ENCODE results near the gene FOXG1.

FOXG1 gene

GRCh38 chr14:28761438-28762291 lies 4.9 kb upstream of the FOXG1 start:
- DNase-seq (ENCODE audit: low read depth in 2 of 2) = no peak

GRCh38 chr14:28762303-28762954 lies 4.2 kb upstream of the FOXG1 start:
- DNase-seq (ENCODE audit: low read depth in 2 of 2) = no peak

- DNase-seq (ENCODE audit: low read depth in 2 of 2) = no peak
Measured at GRCh38 chr14:28762955-28763326, 3.6 kb upstream of the FOXG1 start.

- no peak for DNase-seq (ENCODE audit: low read depth in 2 of 2)
Measured at GRCh38 chr14:28763751-28764256, 2.8 kb upstream of the FOXG1 start.

- DNase-seq (ENCODE audit: low read depth in 2 of 2) = no peak
Measured at GRCh38 chr14:28764257-28765160, 2.1 kb upstream of the FOXG1 start.

- no peak for DNase-seq (ENCODE audit: low read depth in 2 of 2)
Measured at GRCh38 chr14:28765169-28765830, 1.3 kb upstream of the FOXG1 start.

GRCh38 chr14:28765831-28766468 lies 637 bp upstream of the FOXG1 start:
- no peak for DNase-seq (ENCODE audit: low read depth in 2 of 2)

GRCh38 chr14:28767030-28767852 lies 654 bp downstream of the FOXG1 start:
- DNase-seq (ENCODE audit: low read depth in 2 of 2) = no peak

GRCh38 chr14:28767853-28768741 lies 1.5 kb downstream of the FOXG1 start:
- no peak for DNase-seq (ENCODE audit: low read depth in 2 of 2)

- DNase-seq (ENCODE audit: low read depth in 2 of 2) = no peak
Measured at GRCh38 chr14:28769276-28769880, 2.8 kb downstream of the FOXG1 start.

- DNase-seq (ENCODE audit: low read depth in 2 of 2) = no peak
Measured at GRCh38 chr14:28770061-28770460, 3.5 kb downstream of the FOXG1 start.

GRCh38 chr14:28770630-28771029 lies 4.0 kb downstream of the FOXG1 start:
- DNase-seq (ENCODE audit: low read depth in 2 of 2) = no peak

- DNase-seq (ENCODE audit: low read depth in 2 of 2) = no peak
Measured at GRCh38 chr14:28771168-28771567, 4.6 kb downstream of the FOXG1 start.

- DNase-seq (ENCODE audit: low read depth in 2 of 2) = no peak
Measured at GRCh38 chr14:28772613-28773012, 6.0 kb downstream of the FOXG1 start.

- no peak for DNase-seq (ENCODE audit: low read depth in 2 of 2)
Measured at GRCh38 chr14:28773176-28773575, 6.6 kb downstream of the FOXG1 start.

GRCh38 chr14:28773861-28774691 lies 7.5 kb downstream of the FOXG1 start:
- DNase-seq (ENCODE audit: low read depth in 2 of 2) = no peak
